ENCODE measurements around the gene C14orf119. TPM values are rescaled to one million over a fixed set of nuclear protein-coding genes. Genes with fewer than 3 reads are reported as not detected.
A peak's percentile ranks its signal among the peaks of the same experiment; 100 is the strongest.

Gene C14orf119
- total and polyA plus RNA-seq, 9 of the 15 experiments (the other 6 are each of a cell fraction or from before 2014, with no cell fraction given), result 36.7 to 251 (median 51.8) TPM

DNA sequence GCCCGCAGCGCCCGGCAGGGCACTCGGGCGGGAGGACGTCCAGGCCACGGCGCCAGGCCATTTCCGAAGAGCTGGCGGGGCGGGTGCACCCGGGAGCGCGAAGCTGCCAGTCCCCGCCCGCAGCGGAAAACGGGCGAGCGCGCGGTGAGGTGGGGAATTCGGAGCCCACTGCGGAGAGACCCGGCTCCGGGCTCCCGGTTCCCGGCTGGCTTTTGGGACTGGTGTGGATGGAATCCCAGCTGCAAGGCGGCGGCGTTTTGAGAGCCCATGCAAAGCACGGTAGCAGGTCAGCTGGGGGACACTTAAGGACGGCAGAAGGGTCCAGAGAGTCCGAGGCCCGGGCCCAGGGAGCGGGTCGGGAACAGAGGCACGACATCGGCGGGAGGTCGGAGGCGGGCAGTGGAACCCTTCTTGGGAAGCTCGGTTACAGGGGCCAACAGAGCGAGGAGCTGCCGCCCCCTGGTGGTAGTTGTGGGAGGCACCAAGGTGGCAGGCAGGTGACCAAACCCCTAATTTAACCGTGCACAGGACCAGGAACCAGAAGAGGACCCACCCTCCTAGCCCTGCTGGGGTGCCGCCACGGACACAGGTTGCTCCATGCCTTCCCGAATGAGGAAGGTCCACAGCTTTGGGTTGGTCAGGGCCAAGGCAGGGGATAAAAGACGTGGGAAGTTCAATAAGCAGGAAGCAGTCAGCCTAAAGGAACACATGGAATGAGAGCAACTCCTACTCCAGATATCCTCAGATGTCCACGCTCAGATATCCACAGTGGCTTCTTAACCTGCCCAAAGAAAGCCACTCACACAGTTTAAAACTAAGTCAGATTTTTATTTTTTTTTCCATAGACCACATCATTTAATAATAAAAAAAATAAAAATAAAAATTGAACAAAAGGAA is 37.3 kb upstream of the C14orf119 start (continued):
- TF ChIP-seq AFF4 (CRISPR knock-in tag; IDR thresholded peaks at IDR 0.05) (peak; percentile 61; the same call in 1 of the 2 replicates), HNRNPUL1 (IDR thresholded peaks at IDR 0.05; ENCODE audit: low read length) (no peak), ELF2 (CRISPR knock-in tag; IDR thresholded peaks at IDR 0.05) (no peak), TEAD1 (CRISPR knock-in tag; IDR thresholded peaks at IDR 0.05) (peak in 1 of 2 experiments; percentile 32; a peak in 1 of 4 replicates), SPI1 (IDR thresholded peaks at IDR 0.05; ENCODE audit: borderline replicate concordance, low read depth, low read length) (no peak), SP1 (CRISPR knock-in tag; IDR thresholded peaks at IDR 0.05) (peak; percentile 47), VEZF1 (CRISPR knock-in tag; IDR thresholded peaks at IDR 0.05) (no peak), SAP30 (IDR thresholded peaks at IDR 0.05; ENCODE audit: borderline replicate concordance, insufficient read depth, low read depth, low read length, poor library complexity, severe bottlenecking) (peak; percentile 73), TCF7 (IDR thresholded peaks at IDR 0.05; ENCODE audit: borderline replicate concordance) (no peak), NR4A1 (CRISPR knock-in tag; IDR thresholded peaks at IDR 0.05) (no peak), NR4A1 (tag; IDR thresholded peaks at IDR 0.05) (no peak), TRIM28 (IDR thresholded peaks at IDR 0.05) (0 out of 2 replicates have a peak, but pooled peaks have one; percentile 38), ZNF395 (CRISPR knock-in tag; IDR thresholded peaks at IDR 0.05) (no peak), ARHGAP35 (IDR thresholded peaks at IDR 0.05; ENCODE audit: partially characterized antibody) (no peak), SMARCA5 (IDR thresholded peaks at IDR 0.05) (peak; percentile 61; the same call in 1 of the 2 replicates), OTX1 (CRISPR knock-in tag; IDR thresholded peaks at IDR 0.05) (0 out of 2 replicates have a peak, but pooled peaks have one; percentile 58), POLR2AphosphoS2 (IDR thresholded peaks at IDR 0.05; ENCODE audit: low read length) (peak; percentile 93), ZBTB17 (CRISPR knock-in tag; IDR thresholded peaks at IDR 0.05) (peak; percentile 65), CTBP1 (IDR thresholded peaks at IDR 0.05; ENCODE audit: borderline replicate concordance) (peak; percentile 83)

Measured in K562 (cell line).